Stimulated activated CD8-positive, alpha-beta memory T cell treated with anti-CD3 and anti-CD28 coated beads, Interleukin-7, amount 100 ng/mL, for 1 hour (primary cell): Measurements from ENCODE around the gene BTNL8.
"Not testable (repeated sequence)": the region's sequence is repeated elsewhere in the genome, so short reads cannot be mapped to it uniquely, and the experiment has no call there.

Experiments used
- DNase-seq, 2 donors: peaks; one replicate each; pipeline ENCODE4 v3.0.0-alpha.2; 2020; ENCODE audit warnings: low read depth in 2 of 2

BTNL8 gene

DNA sequence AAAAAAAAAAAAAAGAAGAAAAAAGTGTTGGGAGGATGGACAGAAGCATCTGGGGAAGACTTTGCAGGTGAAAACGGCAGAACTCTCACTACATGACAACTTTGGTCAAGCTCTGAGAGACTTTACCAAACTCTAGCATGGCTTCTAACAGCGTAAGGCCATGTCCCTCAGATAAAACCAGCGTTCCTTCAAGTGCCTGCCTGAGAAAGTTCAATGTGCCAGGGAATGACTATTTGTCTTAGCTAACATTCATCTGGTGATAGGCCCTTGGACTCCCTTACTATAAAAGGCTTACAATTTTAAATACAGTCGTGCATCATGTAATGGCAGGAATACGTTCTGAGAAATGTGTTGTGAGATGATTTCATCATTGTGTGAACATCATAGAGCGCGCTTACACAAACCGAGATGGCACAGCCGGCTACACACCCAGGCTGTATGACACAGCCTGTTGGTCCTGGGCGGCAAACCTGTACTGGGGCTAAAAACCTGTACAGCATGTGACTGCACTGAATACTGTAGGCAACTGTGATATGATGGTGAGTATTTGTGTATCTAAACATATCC, 23.0 kb upstream of the BTNL8 start:
- DNase-seq, result no peak

DNA sequence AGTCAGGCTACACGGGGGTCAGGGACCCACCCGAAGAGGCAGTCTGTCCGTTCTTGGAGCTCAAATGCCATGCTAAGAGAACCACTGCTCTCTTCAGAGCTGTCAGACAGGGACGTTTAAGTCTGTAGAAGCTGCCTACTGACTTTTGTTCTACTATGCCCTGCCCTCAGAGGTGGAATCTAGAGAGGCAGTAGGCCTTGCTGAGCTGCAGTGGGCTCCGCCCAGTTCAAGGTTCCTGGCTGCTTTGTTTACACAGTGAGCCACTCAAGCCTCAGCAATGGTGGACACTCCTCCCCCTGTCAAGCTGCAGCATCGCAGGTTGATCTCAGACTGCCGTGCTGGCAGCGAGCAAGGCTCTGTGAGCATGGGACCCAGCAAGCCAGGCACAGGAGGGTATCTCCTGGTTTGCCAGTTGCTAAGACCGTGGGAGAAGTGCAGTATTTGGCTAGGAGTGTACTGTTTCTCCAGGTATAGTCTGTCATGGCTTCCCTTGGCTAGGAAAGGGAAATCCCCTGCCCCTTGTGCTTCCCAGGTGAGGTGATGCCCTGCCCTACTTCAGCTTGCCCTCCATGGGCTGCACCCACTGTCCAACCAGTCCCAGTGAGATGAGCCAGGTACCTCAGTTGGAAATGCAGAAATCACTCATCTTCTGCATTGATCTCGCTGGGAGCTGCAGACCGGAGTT, 13.0 kb upstream of the BTNL8 start:
- not testable (repeated sequence) for DNase-seq

DNA sequence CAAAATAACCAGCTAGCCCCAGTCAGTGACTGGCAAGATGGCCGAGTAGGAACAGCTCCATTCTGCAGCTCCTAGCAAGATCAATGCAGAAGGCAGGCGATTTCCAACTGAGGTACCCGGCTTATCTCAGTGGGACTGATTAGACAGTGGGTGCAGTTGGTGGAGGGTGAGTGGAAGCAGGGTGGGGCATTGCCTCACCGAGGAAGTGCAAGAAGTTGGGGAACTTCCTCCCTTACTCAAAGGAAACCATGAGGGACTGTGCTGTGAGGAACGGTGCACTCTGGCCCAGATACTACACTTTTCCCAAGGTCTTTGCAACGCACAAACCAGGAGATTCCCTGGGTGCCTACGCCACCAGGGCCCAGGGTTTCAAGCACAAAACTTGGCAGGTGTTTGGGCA, 9.6 kb upstream of the BTNL8 start:
- no peak for DNase-seq

DNA sequence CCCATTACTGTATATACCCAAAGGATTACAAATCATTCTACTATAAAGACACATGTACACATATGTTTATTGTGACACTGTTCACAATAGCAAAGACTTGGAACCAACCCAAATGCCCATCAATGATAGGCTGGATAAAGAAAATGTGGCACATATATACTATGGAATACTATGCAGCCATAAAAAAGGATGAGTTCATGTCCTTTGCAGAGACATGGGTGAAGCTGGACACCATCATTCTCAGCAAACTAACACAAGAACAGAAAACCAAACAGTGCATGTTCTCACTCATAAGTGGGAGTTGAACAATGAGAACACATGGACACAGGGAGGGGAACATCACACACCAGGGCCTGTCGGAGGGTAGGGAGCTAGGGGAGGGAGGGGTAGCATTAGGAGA, 3.6 kb upstream of the BTNL8 start:
- DNase-seq, result not testable (repeated sequence)

DNA sequence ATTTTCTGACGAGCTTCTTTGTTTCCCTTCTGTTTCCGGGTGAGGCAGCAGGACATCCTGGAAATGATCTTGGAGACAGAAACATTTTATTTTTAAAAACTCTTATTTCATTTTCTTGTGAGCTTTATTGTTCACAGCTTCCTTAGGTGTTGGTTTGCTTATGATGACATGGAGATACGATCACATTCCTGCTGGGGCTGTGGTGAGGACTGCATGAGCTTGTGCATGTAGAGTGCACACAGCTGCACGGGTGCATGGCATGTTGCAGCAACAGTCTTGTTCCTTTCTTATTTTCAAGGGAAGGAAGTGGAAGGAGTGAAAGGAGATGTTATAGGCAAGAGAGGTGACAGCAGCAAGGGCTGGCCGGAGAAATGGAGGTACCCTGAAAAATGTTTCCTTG, 1.2 kb downstream of the BTNL8 start:
- DNase-seq, result no peak

DNA sequence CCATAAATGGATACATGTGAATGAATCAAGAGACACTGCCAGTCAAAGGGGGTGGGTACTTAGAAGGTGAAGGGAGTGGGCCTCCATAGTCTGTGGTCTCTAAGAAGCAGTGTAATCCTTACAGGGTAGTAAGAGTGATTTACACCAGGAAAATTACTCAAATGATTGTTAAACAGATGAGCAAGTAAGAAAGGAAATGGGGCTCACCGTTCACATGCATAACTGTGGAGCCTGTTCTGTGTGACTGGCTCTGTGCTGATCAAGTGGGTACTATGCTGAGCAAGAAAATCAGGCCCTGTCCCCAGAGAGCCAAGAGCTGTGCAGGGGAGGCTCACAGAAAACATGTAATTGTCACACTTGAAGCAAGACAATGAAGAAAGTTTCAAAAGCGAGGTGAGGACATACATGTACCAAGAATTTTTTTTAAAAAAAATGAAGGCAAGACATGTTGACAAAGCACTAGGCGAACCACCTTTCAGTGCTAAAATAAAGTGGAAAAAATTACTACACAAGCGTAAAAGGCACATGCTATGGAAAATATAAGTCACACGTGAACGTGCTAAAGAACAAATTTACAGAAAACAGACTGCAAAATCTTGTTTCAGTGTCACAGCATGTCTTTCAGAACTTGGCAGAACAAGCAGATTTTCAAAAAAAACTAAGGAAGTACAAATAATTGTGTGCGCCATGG, 2.5 kb downstream of the BTNL8 start:
- no peak for DNase-seq

DNA sequence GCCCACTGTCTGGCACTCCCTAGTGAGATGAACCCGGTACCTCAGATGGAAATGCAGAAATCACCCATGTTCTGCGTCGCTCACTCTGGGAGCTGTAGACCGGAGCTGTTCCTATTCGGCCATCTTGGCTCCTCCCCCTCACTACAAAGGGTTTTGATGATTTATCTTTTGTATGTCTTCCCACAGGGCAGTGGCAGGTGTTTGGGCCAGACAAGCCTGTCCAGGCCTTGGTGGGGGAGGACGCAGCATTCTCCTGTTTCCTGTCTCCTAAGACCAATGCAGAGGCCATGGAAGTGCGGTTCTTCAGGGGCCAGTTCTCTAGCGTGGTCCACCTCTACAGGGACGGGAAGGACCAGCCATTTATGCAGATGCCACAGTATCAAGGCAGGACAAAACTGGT, 9.4 kb downstream of the BTNL8 start:
- DNase-seq, result no peak

DNA sequence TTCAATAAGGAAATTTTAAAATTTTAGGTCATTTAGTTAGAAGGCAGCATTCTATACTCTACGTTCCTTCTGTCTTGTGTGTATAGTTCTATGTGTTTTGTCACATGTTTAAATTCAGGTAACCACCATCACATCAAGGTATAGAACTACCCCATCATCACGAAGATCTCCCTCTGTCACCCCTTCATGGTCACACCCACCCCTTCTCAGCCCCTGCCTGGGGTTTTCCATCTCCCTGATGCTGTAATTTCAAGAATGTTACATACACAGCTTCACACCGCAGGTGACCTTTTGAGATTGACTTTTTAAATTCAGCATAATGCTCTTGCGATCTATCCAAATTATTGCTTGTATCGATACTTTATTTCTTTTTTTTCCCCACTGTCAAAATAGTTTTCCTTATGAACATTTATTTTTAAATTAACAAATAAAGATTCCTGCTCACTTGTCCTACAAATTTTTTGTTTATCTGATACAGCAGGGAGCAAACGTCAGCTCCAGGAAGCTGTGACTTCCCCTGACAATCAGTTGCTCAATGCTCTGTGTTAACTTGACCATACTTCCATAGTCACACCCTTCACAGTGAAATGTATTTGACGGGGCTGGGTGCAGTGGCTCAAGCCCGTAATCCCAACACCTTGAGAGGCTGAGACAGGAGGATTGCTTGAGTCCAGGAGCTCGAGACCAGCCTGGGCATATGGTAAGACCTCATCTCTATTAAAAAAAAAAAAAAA, 10.2 kb downstream of the BTNL8 start:
- no peak for DNase-seq

DNA sequence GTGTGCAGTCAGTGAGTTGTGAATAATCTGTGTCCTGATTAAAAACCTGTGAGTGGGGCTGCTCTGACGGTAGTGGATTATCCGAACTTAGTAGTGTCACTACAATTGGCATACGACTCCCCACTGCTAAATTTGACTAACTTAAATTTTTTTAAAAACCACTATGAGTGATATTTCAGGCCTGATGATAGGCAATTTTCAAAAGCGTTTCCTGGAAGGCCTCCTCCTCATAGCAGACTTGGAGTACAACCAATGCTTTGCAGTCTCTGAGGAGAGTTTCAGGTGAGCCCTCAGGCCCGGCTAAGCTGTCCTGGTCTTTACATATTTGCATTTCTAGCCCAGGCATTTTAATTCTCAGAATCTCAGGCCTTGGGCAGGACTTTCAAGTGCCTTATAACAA, 10.8 kb downstream of the BTNL8 start:
- DNase-seq, result no peak

DNA sequence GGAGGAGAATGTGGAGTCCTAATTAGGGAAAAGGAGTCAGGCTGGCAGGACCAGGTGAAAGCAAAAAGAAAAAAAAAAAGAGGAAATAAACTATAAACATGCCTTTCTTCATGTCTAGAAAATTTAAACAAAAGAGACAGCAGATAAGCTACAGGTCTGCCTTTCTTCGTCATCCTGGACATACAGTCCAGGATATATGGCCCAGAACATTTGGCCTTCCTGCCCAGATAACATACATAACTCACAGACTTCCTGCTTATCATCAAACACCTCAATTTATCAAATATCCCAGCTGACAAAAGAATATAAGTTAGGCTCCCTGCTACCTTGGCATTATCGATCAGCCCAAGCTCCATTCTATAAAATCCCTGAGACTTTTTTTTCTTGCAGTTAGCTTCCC, 11.2 kb downstream of the BTNL8 start:
- no peak for DNase-seq

DNA sequence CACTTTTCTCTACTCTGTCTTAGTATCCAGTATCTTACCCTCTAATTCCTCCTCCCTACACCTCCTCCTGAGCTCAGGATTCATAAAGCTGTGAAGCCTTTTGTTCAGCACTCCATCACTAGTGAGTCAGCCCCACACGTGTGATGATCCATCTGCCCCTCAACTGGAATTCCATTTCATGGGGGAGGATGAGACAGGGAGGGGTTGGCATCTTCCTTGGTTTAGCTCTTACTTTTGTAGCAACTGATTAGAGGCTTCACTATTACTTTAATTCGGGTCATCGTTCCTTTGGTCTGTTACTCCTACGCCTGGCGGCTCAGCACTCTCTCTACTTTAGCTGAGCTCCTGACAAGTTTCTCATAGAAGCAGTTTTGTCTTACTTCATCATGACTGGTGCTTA, 11.8 kb downstream of the BTNL8 start:
- DNase-seq, result no peak

DNA sequence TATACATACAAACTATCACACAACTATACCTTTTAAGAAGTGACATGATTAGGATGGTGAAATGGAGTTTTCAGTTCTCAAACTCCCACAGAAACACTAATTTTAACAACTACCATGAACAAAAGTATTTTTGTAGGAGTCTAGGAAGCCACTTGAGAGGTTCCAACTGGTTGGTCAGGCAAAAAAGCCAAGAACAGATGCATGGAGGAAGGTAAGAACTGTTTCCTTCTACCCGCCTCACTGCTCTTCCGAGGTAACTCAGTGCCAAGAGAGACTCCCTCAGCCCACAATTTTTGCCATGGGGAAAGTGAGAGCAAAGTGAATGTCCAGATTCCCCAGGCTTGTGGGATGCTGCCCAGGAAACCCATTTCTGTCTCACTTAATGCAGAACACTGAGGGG, 15.7 kb downstream of the BTNL8 start:
- DNase-seq, result no peak

DNA sequence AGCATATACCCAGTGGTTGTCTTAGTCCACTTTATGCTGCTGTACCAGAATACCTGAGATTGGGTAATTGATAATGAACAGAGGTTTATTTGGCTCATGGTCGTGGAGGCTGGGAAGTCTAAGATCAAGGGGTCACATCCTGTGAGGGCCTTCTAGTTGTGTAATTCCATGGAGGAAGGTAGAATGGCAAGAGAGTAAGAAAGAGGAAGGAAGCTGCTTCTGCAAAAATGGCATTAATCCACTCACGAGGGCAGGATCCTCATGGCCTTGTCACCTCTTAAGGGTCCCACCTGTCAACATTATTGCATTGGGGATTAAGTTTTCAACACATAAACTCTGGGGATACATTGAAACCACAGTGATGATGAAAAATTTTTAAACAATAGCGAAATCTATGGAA, 17.0 kb downstream of the BTNL8 start:
- DNase-seq, result no peak

DNA sequence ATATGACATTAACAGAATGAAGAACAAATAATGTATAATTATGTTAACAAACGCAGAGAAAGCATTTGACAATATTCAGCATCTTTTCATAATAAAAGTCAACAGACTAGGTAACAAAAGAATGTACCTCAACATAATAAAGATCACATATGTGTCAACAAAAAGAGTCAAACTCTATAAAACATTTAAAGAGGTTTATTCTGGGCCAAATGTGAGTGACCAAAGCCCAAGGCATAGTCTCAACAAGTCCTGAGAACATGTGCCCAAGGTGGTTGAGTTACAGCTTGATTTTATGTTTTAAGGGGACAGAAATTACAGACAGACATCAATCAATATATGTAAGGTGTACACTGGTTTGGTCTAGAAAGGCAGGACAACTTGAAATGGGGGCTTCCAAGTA, 19.4 kb downstream of the BTNL8 start:
- no peak for DNase-seq

DNA sequence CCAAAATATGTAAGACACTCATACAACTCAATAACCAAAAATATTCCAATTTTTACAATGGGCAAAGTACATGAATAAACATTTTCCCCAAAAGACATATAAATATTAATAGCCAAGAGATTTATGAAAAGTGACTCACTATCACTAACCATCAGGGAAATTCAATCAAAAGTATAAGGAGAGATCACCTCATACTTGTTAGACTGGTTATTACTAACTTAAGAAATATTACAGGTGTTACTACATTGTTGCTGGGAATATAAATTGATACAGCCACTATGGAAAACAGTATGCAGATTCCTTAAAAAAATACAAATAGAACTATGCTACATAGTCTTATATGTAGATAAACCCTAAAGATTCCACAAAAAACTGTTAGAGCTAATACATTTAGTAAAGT, 21.8 kb downstream of the BTNL8 start:
- no peak for DNase-seq

DNA sequence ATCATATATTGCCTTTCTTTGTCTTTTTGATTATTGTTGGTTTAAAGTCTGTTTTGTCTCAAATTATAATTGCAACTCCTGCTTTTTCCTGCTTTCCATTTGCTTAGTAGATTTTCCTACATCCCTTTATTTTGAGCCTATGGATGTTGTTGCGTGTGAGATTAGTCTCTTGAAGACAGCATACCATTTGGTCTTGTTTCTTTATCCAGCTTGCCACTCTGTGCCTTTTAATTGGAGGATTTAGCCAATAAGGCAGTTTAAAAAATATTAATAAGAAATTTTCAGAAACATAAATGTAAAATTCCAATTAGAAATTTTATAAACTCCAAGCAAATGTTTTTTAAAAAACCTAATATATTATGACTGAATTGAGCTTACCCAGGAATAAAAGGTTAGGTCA, 24.0 kb downstream of the BTNL8 start:
- no peak for DNase-seq

DNA sequence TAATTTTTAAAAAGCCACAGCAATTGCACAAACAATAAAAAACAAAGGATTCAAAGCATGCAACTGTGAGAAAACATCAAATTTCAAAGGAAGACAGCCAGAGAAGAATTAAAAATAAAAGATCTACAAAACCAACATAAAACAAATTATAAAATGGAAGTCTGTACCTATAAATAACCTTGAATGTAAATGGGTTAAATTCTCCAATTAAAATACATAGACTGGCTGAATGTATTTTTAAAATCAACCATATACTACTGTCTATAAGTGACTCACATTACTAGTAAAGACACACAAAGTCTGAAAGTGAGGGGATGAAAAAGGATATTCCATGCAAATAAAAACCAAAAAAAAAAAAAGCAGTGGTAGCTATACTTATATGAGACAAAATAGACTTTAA, 33.7 kb downstream of the BTNL8 start:
- no peak for DNase-seq

DNA sequence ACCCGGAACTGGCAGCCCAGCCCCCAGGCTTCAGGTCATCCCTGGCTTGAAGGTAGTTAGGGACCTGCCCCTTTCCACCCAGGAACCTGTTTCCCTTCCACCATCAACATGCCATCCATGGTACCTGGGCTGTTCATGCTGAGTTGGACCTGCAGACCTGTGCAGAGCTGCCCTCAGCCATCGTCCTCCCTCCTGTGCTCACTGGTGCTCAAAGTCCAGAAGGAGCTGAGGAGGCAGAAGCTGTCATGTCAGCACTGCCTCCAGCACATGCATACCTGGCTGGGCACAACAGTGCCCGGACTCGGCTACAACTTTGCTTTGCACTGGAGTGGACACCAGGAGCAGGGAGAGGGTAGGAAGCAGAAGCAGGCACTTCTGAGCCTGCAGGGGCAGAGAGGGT, 36.2 kb downstream of the BTNL8 start:
- DNase-seq, result no peak

DNA sequence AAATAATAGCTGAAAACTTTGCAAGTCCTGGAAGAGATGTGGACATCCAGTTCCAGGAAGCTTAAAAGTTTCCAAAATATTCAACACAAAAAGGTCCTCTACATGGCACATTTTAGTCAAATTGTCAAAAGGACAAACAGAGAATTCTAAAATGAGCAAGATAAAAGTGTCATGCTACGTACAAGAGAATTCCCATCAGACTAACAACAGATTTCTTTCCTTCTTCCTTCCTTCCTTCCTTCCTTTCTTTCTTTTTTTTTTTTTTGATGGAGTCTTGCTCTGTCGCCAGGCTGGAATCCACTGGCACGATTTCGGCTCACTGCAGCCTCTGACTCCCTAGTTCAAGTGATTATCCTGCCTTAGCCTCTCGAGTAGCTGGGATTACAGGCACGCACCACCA, 39.3 kb downstream of the BTNL8 start:
- DNase-seq, result no peak

DNA sequence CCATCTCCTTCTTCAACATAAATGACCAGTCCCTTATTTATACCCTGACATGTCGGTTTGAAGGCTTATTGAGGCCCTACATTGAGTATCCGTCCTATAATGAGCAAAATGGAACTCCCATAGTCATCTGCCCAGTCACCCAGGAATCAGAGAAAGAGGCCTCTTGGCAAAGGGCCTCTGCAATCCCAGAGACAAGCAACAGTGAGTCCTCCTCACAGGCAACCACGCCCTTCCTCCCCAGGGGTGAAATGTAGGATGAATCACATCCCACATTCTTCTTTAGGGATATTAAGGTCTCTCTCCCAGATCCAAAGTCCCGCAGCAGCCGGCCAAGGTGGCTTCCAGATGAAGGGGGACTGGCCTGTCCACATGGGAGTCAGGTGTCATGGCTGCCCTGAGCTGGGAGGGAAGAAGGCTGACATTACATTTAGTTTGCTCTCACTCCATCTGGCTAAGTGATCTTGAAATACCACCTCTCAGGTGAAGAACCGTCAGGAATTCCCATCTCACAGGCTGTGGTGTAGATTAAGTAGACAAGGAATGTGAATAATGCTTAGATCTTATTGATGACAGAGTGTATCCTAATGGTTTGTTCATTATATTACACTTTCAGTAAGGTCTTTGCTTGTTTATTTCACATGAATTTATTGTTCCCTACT, 51.5 kb downstream of the BTNL8 start:
- DNase-seq, result no peak

DNA sequence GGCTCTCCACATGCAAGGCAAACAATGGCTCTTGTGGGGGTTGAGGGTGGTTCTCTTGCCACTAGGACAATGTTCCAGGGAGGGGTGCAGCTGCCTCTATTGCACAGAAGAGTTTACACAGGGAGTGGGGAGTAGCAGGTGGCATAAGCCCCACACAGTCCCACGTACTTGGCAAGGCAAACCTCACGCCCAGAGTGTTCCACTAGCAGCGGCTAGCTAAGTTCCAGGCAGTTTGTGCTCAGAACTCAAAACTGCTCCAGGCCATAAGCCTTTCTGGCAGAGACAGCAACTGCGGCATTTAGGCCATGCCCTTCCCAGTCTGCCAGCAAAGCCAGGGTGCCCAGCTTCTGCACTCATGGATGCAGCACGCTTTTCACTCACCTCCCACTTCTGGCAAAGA, 60.7 kb downstream of the BTNL8 start:
- DNase-seq, result no peak

DNA sequence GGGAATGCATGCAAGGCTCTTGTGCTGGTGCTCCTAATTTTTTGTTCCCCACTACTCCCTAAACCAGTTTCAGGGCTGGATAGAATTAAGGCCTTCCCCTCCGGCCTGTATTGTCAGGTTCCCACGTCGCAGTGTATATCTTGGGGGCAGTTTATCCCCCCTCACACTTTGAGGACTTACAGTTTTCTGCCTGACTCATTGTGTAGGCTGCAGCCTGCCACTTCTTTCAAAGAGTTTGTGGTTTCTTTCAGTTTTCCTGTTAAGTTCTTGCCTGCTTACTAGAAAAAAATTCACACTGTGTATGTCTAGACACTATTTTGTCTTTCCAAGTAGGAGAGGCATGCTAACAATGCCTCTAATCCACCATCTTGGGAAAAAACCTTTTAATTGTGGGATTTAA, 61.2 kb downstream of the BTNL8 start:
- no peak for DNase-seq
